Activated naive CD8-positive, alpha-beta T cell (primary cell): Measurements from ENCODE around the gene CD244.

ENCODE experiments used
- H3K27ac Mint-ChIP-seq: one replicate; pipeline ENCODE4 v1.8.0; 2021; ENCODE audit warnings: mixed read lengths
- H3K27me3 Mint-ChIP-seq: one replicate; pipeline ENCODE4 v1.8.0; 2021; ENCODE audit warnings: mixed read lengths
- H3K36me3 Mint-ChIP-seq: one replicate; pipeline ENCODE4 v1.8.0; 2021; ENCODE audit warnings: mixed read lengths
- H3K4me1 Mint-ChIP-seq: one replicate; pipeline ENCODE4 v1.8.0; 2021; ENCODE audit warnings: low read depth, mixed read lengths
- H3K4me3 Mint-ChIP-seq: one replicate; pipeline ENCODE4 v1.8.0; 2021; ENCODE audit warnings: mild to moderate bottlenecking, mixed read lengths
- H3K9me3 Mint-ChIP-seq: one replicate; pipeline ENCODE4 v1.8.0; 2021; ENCODE audit warnings: low read depth, mixed read lengths

Gene CD244

DNA sequence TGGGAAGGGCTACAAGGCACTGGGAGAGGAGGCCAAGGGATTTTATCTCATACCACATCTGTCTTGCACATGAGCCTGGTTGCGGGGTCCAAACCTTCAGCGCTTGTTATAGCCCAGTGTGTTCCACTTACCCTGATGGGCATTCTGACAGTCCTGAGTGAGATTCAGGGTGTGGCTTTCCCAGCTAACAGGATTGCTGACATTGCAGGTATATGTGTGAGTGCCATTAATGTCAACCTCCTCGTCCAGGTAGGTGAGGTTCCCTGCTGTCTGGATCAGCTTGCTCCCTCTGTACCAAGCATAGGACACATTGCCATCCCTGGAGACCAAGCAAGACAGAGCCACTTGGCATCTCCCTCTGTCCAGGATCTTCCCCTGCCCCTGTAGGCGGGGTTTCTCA is 21.6 kb downstream of the CD244 start:
- Mint-ChIP-seq H3K4me1 (peaks cover 47% of the 10 kb centered on the region), H3K36me3 (peaks cover 4% of the 10 kb centered on the region), H3K27ac (no peak overlapping the region), H3K27me3 (no peaks in the 10 kb centered on the region), H3K4me3 (no peak overlapping the region), H3K9me3 (no peaks in the 10 kb centered on the region)

DNA sequence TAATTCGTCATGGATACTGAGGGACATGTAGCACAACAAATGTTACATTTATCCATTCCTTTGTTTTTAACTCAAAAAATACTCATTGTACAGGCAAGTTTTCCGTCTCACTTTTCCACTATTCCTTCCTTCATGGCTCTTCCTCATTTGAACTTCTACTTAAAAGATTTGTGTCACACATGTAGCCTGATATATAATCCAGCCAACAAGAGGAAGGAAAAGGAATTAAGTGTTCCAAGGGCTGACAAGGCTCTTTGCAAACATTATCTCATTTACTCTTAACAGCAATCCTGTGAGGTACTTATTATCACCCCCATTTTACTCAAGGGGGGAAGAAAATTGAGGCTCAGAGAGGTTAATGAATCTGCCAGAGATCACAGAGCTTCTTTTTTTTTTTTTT is 22.9 kb downstream of the CD244 start:
- H3K27ac Mint-ChIP-seq, result peak overlapping the region; percentile 35
- H3K36me3 Mint-ChIP-seq, result peaks cover 4% of the 10 kb centered on the region
- no peaks in the 10 kb centered on the region for H3K27me3 Mint-ChIP-seq
- H3K4me1 Mint-ChIP-seq, result peaks cover 58% of the 10 kb centered on the region
- peak overlapping the region; percentile 11 for H3K4me3 Mint-ChIP-seq
- H3K9me3 Mint-ChIP-seq, result no peaks in the 10 kb centered on the region

DNA sequence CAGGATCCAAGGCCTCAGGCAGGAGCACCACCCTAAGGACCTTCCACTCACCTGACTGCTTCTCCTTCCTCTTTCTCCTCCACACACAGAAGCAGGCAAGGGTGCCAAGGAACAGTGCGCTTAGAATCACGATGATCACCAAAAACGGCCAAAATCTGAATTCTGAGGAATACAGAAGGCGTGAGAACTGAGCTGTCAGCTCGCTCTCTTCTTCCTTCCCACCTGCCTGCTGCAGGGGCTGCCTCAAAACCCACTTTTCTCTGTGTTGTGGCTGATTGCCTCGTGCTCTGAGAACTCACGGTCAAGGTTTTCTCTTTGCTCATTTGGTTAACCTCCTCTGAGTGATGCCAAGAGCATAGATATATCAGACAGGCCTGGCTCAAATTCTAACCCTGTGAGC is 23.8 kb downstream of the CD244 start:
- no peaks in the 10 kb centered on the region for H3K9me3 Mint-ChIP-seq
- peaks cover 67% of the 10 kb centered on the region for H3K4me1 Mint-ChIP-seq
- H3K36me3 Mint-ChIP-seq, result peaks cover 4% of the 10 kb centered on the region
- H3K27ac Mint-ChIP-seq, result peak overlapping the region; percentile 100
- H3K4me3 Mint-ChIP-seq, result peak overlapping the region; percentile 82
- H3K27me3 Mint-ChIP-seq, result no peaks in the 10 kb centered on the region

DNA sequence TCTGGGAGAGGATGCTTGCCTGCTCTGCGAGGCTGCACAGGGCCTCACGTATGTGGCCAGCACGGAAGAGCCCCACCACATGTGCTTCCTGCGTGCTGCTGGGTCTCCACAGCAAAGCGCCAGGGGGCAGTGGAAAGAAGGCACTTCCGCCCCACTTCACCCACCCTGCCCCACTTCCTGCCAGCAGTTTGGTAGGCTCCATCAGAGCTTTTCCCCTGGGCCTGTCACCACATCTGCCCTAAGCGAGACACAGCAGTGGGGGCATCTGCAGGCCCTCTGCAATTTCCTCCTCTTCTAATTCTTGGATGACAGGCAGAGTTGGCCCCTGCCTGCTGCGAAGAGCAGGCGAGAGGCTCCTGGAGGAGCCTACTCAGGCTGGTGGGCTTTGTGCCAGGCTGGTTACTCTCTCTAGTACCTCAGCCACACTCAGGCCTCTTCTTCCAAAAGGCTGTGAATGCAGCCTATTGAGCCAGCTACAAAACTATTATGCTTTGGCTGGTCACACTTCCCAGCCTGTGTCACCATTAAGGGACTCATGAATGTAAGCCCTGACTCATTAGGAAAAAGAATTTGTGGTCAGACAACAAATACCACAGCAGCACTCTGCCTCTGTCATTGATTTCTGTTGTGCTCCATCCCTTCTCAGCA is 25.0 kb downstream of the CD244 start:
- peaks cover 73% of the 10 kb centered on the region for H3K4me1 Mint-ChIP-seq
- peak overlapping the region; percentile 82 for H3K4me3 Mint-ChIP-seq
- H3K36me3 Mint-ChIP-seq, result peaks cover 4% of the 10 kb centered on the region
- no peaks in the 10 kb centered on the region for H3K9me3 Mint-ChIP-seq
- H3K27me3 Mint-ChIP-seq, result no peaks in the 10 kb centered on the region
- peak overlapping the region; percentile 100 for H3K27ac Mint-ChIP-seq

DNA sequence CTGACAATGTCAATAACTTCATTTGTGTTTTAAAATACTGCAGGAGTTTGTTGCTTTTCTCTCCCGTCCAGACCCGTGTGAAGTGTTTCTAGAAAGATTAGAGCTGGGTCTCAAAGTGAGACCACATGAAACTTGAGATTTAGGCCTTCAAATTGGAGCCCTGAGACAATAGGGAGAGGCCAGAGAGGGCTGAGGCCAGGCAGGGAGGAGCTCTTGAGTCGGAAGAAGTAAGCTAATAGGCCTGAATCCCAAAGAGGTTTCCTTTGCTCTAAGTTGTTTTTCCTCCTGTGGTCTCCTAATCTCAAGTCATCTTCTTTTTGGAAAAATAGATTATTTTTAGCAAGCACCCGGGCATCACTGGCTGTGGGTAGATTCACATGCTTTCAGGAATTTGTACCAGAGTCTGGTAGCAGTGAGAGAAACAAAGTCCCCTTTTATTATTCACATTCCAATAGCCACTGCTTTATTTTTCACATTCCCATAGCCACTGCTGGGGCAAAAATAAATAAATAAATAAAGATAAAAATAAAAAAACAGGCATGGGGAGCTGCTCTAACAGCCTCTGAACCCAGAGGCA is 25.6 kb downstream of the CD244 start:
- peak overlapping the region; percentile 82 for H3K4me3 Mint-ChIP-seq
- no peaks in the 10 kb centered on the region for H3K27me3 Mint-ChIP-seq
- H3K27ac Mint-ChIP-seq, result peak overlapping the region; percentile 100
- peaks cover 4% of the 10 kb centered on the region for H3K36me3 Mint-ChIP-seq
- H3K4me1 Mint-ChIP-seq, result peaks cover 72% of the 10 kb centered on the region
- no peaks in the 10 kb centered on the region for H3K9me3 Mint-ChIP-seq

- H3K4me3 Mint-ChIP-seq, result peak overlapping the region; percentile 42
- H3K27me3 Mint-ChIP-seq, result no peaks in the 10 kb centered on the region
- H3K4me1 Mint-ChIP-seq, result peaks cover 72% of the 10 kb centered on the region
- H3K36me3 Mint-ChIP-seq, result peaks cover 2% of the 10 kb centered on the region
- no peaks in the 10 kb centered on the region for H3K9me3 Mint-ChIP-seq
- H3K27ac Mint-ChIP-seq, result peak overlapping the region; percentile 100
Observed at GRCh38 chr1:160836561-160836960, 26.1 kb downstream of the CD244 start.

GRCh38 chr1:160835751-160836150 is 26.9 kb downstream of the CD244 start:
- H3K36me3 Mint-ChIP-seq, result no peaks in the 10 kb centered on the region
- H3K9me3 Mint-ChIP-seq, result no peaks in the 10 kb centered on the region
- H3K27me3 Mint-ChIP-seq, result no peaks in the 10 kb centered on the region
- H3K4me1 Mint-ChIP-seq, result peaks cover 72% of the 10 kb centered on the region
- H3K4me3 Mint-ChIP-seq, result peak overlapping the region; percentile 22
- peak overlapping the region; percentile 100 for H3K27ac Mint-ChIP-seq

DNA sequence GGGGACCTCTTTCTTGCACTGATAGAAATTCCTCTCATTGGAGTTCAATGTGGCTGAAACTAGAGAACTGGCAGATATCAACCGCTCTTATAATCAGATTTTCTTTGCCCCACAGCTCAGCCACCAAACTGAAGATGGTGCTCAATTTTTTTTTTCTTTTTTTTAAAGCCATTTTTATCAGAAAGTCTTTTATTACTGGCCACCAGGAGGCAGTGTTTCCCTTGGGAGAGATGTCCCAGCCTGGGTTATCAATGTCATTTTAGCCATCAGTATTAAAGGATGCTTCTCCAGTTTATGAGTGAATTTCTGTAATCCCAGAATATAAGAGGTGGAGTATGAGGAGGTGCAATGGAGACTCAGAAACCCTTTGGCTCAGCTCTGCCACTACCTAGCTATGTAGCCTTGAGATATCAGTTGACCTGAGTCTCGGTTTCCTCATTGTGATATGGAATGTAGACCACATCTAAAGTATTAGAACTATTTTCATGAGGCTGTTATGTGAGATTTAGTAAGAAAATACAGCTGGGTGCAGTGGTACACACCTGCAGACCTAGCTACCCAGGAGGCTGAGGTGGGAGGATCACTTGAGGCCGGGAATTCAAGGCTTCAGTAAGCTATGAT is 27.6 kb downstream of the CD244 start:
- H3K27me3 Mint-ChIP-seq, result no peaks in the 10 kb centered on the region
- no peaks in the 10 kb centered on the region for H3K9me3 Mint-ChIP-seq
- no peaks in the 10 kb centered on the region for H3K36me3 Mint-ChIP-seq
- H3K27ac Mint-ChIP-seq, result peak overlapping the region; percentile 85
- H3K4me1 Mint-ChIP-seq, result peaks cover 74% of the 10 kb centered on the region
- no peak overlapping the region for H3K4me3 Mint-ChIP-seq

DNA sequence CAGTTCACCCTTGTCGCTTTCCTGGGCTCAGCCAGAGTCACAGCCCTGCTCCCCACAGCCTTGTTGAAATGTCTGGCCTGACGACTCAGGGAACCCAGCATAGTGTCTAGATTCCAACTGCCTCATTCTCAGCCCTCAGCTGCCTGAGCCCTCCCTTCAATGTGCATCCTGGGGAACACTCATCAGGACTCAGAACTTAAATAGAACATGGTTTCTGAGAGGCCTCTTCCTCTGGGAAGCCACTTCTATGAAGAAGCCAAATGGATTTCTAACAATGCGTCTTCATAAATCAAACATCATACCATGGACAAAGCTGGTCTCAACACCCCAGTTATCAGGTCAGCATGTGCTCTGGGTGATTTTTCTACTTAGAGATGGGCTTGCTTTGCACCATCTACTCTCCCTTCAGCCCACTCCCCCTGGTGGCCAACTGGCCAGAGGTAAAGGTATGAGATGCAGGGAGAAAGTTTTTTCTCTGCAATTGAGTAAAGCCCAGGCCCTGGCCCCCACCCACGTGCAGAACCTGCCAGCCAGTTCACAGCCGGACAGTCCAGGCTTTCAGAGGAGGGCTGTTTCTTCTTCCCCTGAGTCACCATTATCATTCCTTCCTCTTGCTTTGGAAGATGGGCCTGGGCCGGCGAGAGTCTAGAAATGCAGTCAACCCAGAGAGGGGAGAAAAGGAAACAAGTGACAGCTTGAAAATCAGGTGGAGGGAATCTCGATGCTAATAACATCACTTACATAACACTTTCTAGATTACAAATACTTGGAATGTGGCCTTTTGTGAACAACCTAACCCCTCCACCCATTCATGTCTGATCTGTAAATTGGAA is 32.1 kb downstream of the CD244 start:
- peak overlapping the region; percentile 89 for H3K27ac Mint-ChIP-seq
- no peak overlapping the region for H3K4me3 Mint-ChIP-seq
- peaks cover 4% of the 10 kb centered on the region for H3K36me3 Mint-ChIP-seq
- H3K27me3 Mint-ChIP-seq, result no peaks in the 10 kb centered on the region
- no peaks in the 10 kb centered on the region for H3K9me3 Mint-ChIP-seq
- peaks cover 32% of the 10 kb centered on the region for H3K4me1 Mint-ChIP-seq

DNA sequence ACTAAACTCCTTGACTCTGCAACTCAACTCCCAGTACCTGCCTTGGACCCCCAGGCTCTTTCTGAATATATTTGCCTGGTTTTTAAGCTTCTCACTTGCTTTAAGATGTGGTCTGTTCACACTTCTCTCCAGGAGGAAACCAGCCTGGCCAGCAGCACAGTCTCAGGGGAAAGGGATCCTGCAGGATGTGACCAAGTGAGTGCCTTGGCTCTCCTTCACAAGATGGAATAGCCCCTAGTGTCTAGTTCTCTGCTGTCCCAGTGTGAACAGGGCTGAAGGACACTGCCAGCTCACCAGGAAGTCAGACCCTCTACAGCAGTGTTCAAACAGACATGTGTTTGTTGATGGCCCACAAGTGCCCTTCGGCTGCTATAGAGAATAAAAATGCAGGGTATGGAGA is 32.9 kb downstream of the CD244 start:
- H3K9me3 Mint-ChIP-seq, result no peaks in the 10 kb centered on the region
- no peak overlapping the region for H3K4me3 Mint-ChIP-seq
- peaks cover 24% of the 10 kb centered on the region for H3K4me1 Mint-ChIP-seq
- peak overlapping the region; percentile 89 for H3K27ac Mint-ChIP-seq
- peaks cover 4% of the 10 kb centered on the region for H3K36me3 Mint-ChIP-seq
- no peaks in the 10 kb centered on the region for H3K27me3 Mint-ChIP-seq

DNA sequence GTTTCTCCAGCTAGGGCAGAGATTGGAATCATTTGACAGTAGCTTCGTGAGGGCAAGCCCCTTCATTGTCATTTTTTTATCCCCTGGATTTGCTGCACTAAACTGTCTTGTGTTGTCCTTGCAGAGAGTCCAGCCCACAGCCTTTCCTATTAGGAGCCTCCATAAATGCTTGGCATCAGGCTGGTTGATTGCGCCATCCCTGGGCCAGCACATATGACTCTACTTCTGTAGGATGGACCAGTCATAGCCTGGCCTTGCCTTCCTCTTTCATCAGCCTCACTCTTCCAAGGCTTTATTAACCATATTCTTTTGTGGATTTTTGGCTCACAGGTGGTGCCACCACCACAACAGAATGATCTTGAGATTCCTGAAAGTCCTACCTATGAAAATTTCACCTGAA is 35.3 kb downstream of the CD244 start:
- no peaks in the 10 kb centered on the region for H3K9me3 Mint-ChIP-seq
- peaks cover 4% of the 10 kb centered on the region for H3K36me3 Mint-ChIP-seq
- H3K4me1 Mint-ChIP-seq, result peaks cover 7% of the 10 kb centered on the region
- no peaks in the 10 kb centered on the region for H3K27me3 Mint-ChIP-seq
- no peak overlapping the region for H3K4me3 Mint-ChIP-seq
- peak overlapping the region; percentile 80 for H3K27ac Mint-ChIP-seq

GRCh38 chr1:160826546-160826945 is 36.1 kb downstream of the CD244 start:
- Mint-ChIP-seq H3K36me3 (peaks cover 4% of the 10 kb centered on the region), H3K27ac (peak overlapping the region; percentile 66), H3K27me3 (no peaks in the 10 kb centered on the region), H3K4me1 (peaks cover 4% of the 10 kb centered on the region), H3K4me3 (no peak overlapping the region), H3K9me3 (no peaks in the 10 kb centered on the region)

GRCh38 chr1:160823296-160823695 is 39.4 kb downstream of the CD244 start:
- no peaks in the 10 kb centered on the region for H3K9me3 Mint-ChIP-seq
- no peak overlapping the region for H3K4me3 Mint-ChIP-seq
- H3K27me3 Mint-ChIP-seq, result no peaks in the 10 kb centered on the region
- H3K27ac Mint-ChIP-seq, result peak overlapping the region; percentile 74
- H3K4me1 Mint-ChIP-seq, result peaks cover 2% of the 10 kb centered on the region
- peaks cover 4% of the 10 kb centered on the region for H3K36me3 Mint-ChIP-seq

- Mint-ChIP-seq H3K27me3 (no peaks in the 10 kb centered on the region), H3K4me1 (peaks cover 2% of the 10 kb centered on the region), H3K27ac (peak overlapping the region; percentile 64), H3K4me3 (no peak overlapping the region), H3K9me3 (no peaks in the 10 kb centered on the region), H3K36me3 (peaks cover 2% of the 10 kb centered on the region)
Observed at GRCh38 chr1:160821627-160822026, 41.1 kb downstream of the CD244 start.

- Mint-ChIP-seq H3K27me3 (no peaks in the 10 kb centered on the region), H3K27ac (peak overlapping the region; percentile 70), H3K36me3 (peaks cover 2% of the 10 kb centered on the region), H3K4me1 (peaks cover 6% of the 10 kb centered on the region), H3K9me3 (no peaks in the 10 kb centered on the region), H3K4me3 (no peak overlapping the region)
Observed at GRCh38 chr1:160819186-160819585, 43.5 kb downstream of the CD244 start.
